Fibroblast of peridontal ligament (primary cell): ENCODE data around the gene TRIM47.

ENCODE experiments used
- DNase-seq: peaks from one replicate; pipeline ENCODE4 v3.0.0-alpha.2; 2010; ENCODE audit errors: extremely low read depth

TRIM47 gene

GRCh38 chr17:75846692-75847613 lies 31.4 kb downstream of the TRIM47 start:
- DNase-seq, result no peak

DNA sequence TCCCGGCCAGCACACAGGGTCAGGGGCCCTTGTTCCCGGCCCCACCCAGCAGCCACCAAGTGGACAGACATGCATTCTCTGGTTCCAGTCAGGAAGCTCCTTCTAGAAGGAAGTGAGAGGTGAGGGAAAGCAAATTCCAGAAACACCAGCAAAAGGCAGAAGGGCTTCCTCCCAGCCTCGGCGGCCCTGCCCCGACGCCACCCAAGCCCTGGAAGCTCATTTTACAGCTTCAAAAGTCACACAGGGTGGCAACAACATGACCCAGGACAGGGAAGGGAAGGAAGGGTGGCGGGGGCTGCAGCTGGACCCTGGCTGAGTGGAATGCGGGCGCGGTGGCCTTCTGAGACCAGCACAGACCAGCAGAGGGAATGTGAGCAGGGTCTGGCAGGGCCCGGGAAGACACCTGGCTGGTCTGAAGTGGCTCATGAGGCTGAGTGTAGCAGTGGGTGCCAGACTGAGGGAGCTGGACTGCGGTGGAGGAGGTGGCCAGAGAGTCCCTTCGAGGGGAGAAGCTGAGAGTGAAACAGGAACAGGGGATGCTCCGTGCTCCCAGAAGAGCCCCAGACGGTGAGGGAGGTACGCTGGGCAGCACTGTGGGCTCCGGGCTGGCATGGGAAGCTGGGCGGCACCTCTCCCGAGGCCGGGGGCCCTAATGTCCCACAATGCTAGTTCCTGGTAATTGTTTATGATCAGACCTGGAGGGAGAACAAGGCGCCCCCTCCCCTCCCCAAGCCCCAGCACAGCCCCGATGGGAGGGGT lies 32.3 kb downstream of the TRIM47 start:
- DNase-seq, result no peak

GRCh38 chr17:75845058-75845711 lies 33.2 kb downstream of the TRIM47 start:
- peak; percentile 43 for DNase-seq

DNA sequence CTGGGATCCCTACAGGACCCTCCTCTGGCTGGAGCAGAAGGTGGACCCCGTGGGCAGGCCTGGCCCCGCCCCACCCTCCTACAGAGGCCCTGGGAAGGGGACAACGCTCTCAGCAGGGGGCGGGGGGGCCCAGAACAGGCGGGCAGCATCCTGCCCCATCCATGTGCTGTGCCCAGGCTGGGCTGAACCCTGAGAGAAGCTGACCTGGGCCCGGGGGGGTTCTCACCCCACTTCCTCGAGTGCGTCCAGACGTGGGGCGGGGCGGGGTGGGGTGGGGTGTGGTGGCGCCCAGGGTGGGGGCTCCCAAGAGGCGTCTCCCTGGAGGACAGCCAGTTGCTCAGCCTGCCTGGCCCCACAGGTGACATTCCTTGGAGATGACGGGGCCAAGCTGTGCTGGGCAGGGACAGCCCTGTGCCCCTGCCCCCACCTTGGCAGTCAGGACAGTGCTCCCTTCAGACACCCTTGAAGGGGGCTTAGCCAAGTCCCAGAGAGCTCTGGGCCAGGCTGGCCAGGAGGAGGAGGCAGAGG lies 33.8 kb downstream of the TRIM47 start:
- no peak for DNase-seq

- no peak for DNase-seq
Observed at GRCh38 chr17:75843577-75844529, 34.5 kb downstream of the TRIM47 start, which contains the start of gene UNC13D. Gene UNC13D, minus strand, starts transcription at chr17:75844404. Its CDS starts 67 bp downstream, at chr17:75844337.

- DNase-seq, result no peak
Observed at GRCh38 chr17:75842963-75843576, 35.3 kb downstream of the TRIM47 start.

DNA sequence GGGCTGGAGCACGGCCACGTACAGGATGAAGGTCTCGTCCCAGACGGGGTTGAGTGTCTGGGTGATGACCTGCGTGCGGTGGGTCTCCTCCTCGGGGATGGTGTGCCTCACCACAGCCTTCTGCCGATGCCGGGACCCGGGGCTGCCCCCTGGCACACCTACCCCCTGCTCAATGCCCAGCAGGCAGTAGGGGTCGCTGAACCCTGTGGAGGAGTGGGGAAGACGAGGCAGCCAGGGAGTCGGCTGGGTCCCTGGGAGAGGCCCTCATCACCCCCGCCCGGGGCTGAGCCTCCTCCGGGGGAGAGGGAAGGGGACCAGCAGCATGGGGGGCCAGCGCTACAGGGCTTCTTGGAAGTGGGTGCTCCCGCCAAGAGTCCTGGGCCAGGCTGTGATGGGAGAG lies 36.0 kb downstream of the TRIM47 start:
- no peak for DNase-seq

DNA sequence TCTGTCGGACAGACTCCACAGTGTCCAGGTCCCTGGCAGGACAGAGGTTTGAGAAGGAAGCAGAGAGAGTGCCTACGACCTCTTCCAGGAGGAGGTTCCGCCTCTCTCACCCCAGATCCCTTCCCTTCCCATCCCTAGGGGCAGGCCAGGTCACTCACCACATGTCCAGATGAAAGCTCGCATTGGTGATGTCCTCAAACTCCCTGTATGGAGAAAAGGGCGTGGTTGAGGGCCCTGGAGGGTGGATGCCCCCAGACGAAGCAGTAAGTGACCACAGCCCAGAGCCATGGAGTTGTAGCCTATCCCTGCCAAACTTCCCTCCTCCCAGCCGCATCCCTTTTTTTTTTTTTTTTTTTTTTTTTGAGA lies 37.6 kb downstream of the TRIM47 start:
- no peak for DNase-seq

DNA sequence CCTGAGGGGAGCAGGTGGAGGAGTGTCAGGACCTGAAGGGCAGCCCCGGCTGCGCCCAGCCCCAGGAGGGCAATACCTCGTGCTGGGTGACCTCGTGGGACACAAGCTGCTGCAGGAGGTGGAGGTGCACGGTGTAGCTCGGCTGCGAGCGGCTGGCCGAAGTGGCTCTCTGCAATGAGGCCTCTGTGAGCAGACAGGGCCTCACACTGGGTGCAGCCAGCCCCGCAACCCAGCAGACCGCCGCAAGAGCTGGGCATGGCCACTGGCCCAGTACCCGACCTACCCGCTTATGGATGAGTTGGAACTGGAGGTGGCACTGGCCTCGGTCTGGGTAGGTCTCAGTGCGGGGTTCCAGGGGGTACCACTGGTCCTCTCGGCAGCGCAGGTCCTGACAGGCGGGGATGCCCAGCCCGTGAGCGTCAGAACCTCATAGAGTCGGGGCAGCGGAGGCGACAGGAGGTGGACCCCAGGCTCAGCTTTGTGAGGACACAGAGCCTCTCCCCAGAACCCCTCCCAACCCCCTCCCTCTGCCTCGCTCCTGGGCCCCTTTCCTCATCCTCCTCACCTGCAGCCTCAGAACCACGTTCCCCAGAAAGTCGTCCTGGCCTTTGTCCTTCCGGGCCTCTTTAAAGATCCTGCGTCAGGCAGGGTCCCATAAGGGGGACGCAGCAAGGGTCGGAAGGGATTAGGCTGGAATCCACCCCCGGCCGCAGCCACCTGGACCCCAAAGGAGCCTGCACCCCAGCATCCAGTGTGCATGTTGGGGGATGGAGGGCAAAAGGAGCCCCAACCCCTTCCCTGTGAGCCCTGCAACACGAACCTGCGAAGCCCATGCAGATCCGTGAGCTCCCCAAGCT lies 38.2 kb downstream of the TRIM47 start:
- no peak for DNase-seq

- DNase-seq, result no peak
Observed at GRCh38 chr17:75838410-75838809, 40.0 kb downstream of the TRIM47 start.

DNA sequence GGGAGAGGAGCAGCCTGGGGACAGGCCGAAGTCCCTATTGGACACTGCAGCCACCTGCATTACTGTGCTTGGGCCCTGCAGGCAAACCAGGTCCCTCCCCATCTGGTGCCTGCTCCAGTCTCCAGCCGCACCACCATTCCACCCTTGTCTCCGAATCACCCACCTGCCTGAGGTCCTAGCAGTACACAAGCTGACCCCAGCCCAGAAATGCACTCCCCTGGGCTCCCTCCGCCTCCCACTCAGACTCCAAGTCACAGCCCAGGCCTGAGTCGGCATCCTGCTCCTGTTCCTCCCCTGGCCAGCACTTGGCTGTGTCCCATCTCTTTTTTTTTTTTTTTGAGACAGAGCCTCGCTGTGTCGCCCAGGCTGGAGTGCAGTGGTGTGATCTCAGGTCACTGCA lies 40.5 kb downstream of the TRIM47 start:
- no peak for DNase-seq

DNA sequence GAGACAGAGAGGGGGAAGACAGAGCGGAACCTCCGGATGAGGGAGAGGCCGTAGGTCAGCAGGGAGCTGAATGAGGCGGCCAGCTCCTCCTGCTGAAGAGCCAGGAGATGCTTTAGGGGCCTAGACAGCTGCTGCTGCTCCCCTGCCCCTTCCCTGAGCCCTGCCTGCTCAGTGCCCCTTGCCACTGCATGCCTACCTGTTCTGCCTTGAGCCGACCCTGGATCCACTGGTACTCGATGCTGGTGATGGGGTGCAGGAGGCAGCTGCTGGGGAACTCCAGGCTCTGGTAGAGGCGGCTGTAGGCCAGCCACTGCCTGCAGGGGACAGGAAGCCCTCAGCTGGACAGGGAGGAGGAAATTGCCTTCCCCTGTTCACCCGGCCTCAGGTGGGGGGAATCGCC lies 41.8 kb downstream of the TRIM47 start:
- no peak for DNase-seq

DNA sequence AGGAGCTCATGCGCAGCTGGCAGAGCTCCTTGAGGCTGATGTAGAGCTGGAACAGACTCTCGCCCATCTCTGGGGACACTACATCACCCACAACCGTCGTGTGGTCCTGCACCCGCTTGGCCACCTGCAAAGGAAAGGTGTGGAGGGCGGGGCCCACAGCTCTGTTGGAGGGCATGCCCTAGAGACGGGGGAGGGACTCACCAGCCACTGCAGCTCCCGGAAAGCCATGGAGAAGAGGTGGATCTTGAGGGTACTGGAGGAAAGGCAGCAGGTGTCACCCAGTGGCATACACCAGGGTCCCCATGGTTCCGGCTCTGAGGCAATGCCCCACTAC lies 42.8 kb downstream of the TRIM47 start:
- no peak for DNase-seq

GRCh38 chr17:75834928-75835653 lies 43.3 kb downstream of the TRIM47 start:
- no peak for DNase-seq

- no peak for DNase-seq
Observed at GRCh38 chr17:75834279-75834920, 44.0 kb downstream of the TRIM47 start.

DNA sequence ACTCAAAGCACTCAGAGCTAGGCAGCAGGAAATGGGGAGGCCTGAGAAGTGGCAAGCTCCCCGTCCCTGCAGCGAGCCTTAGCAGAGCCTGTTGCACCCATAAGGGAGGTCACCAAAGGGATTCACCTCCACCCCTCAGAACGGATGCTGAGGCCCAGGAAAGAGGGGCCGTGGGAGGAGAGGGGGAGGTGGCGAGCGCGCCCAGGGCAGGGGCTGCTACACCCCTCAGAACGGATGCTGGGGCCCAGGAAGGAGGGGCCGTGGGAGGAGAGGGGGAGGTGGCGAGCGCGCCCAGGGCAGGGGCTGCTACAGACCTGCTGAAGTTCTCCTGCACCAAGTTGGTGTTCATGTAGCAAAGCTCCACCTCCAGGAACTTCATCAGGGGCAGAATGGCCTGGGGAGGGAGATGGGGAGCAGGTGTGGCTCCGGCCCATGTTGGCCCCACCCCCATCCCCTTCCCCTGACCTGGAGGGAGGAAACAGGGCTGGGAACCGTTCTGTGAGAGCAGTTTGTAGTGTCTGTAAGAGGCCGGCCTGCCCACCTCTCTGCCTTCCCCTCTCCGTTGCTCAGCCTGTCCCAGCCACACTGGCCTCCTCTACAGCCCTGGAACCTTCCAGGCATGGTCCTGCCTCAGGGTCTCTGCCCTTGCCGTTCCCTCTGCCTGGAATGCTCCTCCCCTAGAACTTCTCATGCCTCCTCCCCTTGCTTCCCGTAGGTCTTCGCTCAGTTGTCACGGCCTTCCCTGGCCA lies 45.6 kb downstream of the TRIM47 start:
- no peak for DNase-seq

DNA sequence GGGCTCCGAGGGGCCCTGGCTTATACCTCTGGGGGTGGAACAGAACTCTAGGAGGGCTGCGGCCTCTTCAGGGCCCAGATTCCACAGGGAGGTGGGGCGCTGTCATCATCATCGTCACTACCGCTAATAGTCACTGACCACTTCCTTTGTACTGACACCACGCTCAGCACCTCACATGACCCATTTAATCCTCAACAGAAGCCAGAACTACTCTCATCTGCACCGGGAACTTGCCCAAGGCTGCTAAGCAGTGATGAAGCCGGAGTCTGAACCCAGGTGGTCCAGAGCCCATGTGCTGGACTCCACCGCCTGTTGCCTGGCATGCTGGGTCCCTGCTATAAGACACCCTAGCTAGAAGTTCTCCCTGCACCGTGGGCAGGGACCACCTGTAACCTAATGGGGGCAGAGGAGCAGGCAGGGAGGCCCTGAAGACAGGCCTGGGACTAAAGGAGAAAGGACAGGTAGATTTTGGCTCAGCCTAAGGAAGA lies 46.2 kb downstream of the TRIM47 start:
- peak; percentile 37 for DNase-seq
